Measurements from ENCODE around the gene TOM1L2. TPM values are rescaled to one million over a fixed set of nuclear protein-coding genes. Genes with fewer than 3 reads are reported as not detected.

Gene TOM1L2
- total and polyA plus RNA-seq, 2 of the 4 experiments (the other 2 are of a cell fraction), result 34.4 to 51.7 TPM

GRCh38 chr17:17813055-17813724 lies 159.0 kb downstream of the TOM1L2 start (continued):
- TF ChIP-seq MAZ (IDR thresholded peaks at IDR 0.05; ENCODE audit: borderline replicate concordance, low read depth, low read length) (no peak), CEBPB (IDR thresholded peaks at IDR 0.05; ENCODE audit: low read depth, low read length) (no peak), MXI1 (IDR thresholded peaks at IDR 0.05; ENCODE audit: borderline replicate concordance, low read depth, low read length) (no peak), RAD21 (IDR thresholded peaks at IDR 0.05; ENCODE audit: low read length) (no peak), BHLHE40 (IDR thresholded peaks at IDR 0.05; ENCODE audit: low read depth, low read length) (no peak)

Measured in IMR-90 (cell line).